Measurements from ENCODE around the gene PRR33.

Gene PRR33

DNA sequence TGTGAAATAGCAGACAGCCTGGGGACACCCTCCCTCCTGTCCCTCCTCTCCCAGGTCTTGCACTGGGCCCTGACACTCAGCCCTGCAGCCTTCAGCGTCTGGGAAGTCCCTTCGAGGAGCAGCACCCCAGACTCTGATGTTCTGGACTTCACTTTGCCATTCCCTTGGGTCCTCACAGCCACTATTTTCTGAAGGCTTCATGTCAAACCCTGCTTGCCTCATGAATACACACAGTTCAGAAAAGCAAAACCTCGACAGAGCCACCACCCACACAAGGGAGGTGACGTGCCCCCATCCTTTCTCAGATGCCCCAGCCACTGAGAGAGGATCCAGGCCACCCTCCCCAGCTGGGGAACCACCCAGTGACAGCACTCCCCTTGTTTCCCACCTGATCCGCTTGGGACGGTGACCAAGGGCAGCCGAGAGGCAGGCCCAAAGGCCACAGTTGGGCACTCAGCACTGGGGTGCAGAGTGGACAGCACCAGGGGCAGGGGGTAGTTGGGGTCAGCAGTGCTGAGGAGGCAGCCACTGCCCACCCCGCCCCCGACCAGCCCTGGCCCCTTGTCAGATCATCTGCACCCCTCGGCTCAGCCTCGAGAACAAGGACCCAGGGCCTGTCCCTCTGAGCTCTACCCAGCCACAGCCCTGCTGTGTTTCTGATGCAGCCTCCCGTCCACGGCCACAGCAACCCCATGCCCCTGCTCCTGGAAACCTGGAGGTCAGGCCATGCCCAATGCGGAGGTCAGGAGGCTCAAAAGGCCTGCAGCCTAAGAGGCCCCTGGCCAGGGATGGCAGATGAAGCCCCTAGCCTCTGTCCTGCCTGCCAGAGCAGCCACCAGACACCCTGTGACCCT is 24.7 kb upstream of the PRR33 start:
- no peak for DNase-seq

GRCh38 chr11:1915795-1916131 is 24.1 kb upstream of the PRR33 start:
- no peak for DNase-seq

- no peak for DNase-seq
These were observed 21.8 kb upstream of the PRR33 start for GRCh38 chr11:1913271-1914060.

- no peak for DNase-seq
These were observed 20.7 kb upstream of the PRR33 start for GRCh38 chr11:1912289-1912878.

DNA sequence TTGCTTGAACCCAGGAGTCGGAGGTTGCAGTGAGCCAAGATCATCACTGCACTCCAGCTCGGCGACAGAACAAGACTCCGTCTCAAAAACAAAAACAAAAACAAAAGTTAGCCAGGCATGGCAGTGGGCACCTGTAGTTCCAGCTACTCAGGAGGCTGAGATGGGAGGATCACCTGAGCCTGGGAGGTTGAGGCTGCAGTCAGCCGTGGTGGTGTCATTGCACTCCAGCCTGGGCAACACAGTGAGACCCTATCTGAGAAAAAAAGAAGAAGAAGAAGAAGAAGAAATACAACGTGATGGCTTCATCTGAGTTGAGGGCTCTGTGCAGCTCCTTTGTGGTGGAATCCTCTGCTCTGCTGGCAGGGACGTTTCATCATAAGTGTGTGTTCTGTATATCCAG is 17.8 kb upstream of the PRR33 start:
- DNase-seq: no peak

DNA sequence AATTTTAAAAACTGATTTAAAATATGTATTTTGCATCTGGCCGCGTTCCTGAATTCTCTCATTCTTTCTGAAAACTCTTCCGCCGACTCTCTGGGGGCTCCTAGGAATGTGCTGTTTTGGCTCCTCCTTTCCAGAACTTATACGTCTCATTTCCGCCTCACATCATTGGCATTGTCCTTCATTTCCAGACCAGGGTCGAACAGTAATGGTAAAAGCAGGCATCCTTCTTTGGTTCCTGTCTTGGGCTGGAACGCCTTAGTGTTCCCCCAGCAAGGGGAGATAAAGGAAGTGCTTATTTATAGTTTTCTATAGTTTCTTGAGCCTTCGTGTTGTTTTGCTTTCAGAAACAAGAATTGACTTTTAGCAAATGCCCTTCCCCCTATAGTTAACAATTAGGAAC is 16.9 kb upstream of the PRR33 start:
- DNase-seq: no peak

DNA sequence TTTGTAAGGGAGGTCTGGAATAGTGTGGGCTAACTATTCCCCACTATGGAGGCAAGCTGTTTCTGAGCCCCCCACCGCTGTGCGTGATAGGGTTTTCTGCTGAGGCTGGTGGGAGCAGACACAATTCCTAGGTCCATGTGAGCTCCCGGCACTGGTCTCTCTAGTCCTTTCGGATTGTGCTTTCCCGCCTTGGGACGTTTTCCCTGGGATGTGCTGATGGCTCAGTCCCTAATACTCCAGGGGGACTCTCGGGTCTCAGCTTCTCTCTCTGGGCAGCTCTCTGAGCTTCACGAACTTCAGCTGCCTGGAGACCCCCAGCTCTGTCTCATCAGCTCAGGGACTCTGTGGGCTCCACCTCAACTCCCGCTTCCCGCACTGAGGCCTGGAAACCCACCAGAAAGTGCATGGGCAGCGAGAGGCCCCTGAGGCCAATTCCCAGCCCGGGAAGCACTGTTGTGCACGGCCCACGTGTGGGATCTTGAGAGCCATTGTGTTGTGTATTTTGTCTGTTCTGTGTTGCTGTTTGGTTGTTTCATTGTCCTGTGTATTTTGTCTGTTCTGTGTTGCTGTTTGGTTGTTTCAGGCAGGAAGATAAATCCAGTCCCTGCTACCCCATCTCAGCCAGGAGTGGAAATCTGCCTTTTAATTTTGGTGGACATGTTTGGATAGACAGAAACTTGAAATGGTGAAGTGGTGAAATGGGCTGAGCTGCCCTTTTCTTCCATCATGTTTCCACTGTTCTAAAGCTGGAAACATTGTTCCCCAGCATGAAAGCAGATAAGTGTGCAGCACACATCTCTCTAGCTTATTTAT is 15.1 kb upstream of the PRR33 start:
- no peak for DNase-seq

GRCh38 chr11:1906181-1906580 is 14.5 kb upstream of the PRR33 start:
- DNase-seq: no peak

GRCh38 chr11:1899686-1900085 is 8.0 kb upstream of the PRR33 start:
- DNase-seq: no peak

GRCh38 chr11:1899090-1899489 is 7.4 kb upstream of the PRR33 start:
- DNase-seq: no peak

DNA sequence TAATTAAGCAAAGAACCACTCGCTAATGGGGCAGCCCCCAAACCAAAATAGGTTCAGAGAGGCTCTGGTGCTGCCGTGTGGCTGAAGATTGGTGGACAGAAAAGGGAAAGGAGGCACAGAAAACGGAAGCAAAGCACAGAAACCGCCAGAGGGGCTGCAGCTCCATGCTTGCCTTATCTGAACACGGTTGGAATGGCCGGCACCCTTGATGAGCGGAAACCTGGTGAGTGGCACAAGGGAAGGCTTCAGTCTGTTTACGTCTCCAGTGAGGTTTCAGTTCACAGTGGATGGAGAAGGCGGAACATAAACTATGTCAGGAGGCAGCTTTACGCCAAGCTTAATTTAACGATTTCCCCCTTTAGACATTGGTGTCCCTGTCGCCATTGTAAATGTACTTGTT is 5.2 kb upstream of the PRR33 start:
- DNase-seq: no peak

DNA sequence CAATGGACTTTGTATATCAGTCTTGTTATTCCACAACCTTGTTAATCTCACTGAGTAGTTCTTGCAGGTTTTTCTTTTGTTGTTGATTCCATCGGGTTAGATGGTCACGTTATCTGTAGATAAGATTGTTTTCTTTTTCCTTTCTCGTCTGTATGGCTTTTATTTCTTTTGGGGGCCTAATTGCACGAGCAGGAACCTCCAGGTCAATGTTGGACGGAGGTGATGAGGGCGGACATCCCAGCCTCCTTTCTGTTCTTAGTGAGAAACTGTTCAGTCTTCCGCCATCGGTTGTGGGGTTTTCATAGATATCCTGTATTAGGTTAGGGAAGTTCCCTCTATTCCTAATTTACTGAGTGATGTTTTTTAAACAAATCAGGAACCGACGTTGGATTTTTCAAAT is 4.8 kb upstream of the PRR33 start:
- no peak for DNase-seq

GRCh38 chr11:1894759-1895158 is 3.1 kb upstream of the PRR33 start:
- no peak for DNase-seq

DNA sequence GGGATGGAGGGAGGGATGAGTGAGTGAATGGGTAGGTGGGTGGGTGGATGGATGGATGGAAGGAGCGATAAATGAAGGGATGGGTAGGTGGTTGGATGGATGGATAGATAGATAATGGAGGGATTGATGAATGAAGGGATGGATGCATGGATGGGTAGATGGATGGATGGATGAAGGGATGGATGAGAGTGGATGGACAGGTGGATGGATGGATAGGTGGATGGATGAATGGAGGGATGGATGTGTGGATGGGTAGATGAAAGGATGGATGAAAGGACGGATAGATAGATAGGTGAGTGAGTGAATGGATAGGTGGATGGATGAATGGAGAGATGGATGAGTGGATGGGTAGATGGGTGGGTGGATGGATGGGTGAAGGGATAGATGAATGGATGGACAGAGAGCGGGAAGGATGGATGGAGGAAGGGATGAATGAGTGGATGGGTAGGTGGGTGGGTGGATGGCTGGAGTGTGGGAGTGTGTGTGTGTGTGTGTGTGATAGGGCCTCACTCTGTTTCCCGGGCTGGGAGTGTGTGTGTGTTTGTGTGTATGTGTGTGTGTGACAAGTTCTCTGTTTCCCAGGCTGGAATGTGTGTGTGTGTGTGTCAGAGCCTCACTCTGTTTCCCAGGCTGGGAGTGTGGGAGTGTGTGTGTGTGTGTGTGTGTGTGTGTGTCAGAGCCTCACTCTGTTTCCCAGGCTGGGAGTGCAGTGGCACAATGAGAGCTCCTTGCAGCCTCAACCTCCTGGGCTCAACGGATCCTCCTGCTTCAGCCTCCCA is 2.1 kb upstream of the PRR33 start:
- no peak for DNase-seq

DNA sequence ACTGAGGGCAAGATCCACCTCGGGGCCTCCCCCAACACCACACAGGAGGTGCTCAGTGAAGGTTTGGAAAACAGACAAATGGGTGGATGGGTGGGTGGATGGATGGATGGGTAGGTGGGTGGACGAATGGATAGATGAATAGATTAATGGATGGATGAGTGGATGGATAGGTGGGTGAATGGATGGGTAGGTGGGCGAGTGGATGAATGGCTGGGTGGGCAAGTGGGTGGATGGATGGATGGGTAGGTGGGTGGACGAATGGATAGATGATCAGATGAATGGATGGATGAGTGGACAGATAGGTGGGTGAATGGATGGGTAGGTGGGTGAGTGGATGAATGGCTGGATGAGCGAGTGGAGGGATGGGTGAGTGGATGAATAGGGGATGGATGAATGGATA is 863 bp upstream of the PRR33 start:
- no peak for DNase-seq

GRCh38 chr11:1892116-1892515 is 421 bp upstream of the PRR33 start:
- no peak for DNase-seq

DNA sequence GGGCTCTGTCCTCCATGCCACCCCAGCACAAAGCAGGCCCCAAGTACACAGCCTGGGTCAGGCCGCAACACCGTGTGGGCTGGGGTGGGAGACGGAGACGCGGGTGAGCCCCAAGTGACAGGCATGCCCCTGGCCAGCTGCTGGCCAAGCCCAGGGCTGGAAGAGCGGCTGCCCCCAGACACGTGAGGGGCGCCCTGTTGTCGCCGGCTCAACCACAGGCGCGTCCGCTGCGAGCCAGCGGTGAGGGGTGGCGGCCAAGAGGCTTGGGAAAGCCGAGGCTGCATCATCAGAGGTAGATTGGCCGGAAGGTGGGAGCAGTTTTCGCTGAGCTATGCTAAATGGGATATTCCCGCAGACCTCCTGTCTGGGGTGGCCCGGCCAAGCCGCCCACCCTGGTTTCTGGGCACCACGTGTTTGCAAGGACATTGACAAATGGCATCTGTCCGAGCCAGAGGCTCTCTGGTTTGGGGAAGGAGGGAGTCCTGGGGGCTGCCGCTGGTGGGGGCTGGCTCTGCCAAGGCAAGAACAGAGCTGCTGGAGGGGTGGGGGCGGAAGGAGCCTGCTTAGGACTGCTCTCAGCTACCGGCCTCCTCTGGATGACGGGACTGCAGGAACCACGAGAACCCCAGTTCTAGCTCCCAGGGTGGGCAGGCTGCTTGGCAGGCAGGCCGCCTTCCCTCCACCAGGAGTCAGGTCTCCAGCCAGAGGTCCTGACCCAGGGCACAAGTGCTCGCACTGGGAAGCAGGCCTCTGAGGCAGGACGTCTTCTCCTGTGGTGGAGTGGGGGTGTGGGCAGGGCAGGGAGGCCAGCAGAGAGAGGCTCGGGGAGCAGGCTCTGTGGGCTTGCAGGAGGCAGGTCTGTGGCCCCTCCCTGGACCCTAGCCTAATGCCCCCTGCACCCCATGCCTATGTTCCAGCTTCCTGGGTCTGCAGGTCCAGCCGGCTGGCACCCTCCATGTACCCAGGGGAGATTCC is 552 bp downstream of the PRR33 start:
- no peak for DNase-seq

GRCh38 chr11:1889941-1890855 is 1.5 kb downstream of the PRR33 start:
- no peak for DNase-seq

DNA sequence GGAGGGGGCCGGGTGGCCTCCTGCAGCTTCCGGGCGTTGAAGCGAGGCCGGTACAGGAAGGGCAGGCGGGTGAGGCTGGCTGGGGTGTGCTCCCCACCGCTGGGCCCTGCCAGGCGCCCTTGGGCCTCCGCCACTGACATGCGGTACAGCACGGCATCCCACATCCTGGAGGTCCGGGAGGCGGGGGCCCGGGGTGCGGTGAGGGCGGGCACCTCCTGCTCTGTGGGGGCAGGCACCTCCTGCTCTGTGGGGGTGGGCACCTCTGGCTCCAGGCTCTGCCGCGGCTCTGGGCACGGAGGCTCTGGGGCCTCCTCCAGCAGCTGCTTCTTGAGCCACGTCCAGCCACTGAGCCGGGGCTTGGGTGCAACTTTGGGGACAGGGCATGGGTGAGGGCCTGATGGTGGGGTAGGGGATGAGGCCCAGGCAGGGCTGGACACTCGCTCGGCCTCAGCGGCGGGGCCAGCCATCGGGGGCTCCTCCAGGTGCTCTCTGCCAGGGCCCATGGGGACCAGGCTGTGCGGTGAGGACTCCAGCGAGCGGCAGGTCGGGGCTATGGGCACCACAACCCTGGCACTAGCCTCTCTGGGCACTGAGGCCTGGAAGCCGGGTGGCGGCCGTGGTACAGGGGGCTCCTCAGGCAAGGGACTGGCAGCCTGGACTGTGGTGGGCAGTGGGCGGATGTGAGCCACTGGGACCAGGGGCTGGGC is 2.3 kb downstream of the PRR33 start:
- DNase-seq: no peak

Measured in NCI-H82 (cell line).